Left ventricle myocardium superior (tissue), 1 donor: ENCODE results near the gene PANK4. TPM values are rescaled to one million over a fixed set of nuclear protein-coding genes. Genes with fewer than 3 reads are reported as not detected.
"Not testable (repeated sequence)": the region's sequence is repeated elsewhere in the genome, so short reads cannot be mapped to it uniquely, and the experiment has no call there.

ENCODE experiments used
- ATAC-seq: fragments of 200-7000 bp; cut with Tn5 transposase; one replicate; pipeline ENCODE4 v1.9.1; 2020; ENCODE audit warnings: mild to moderate bottlenecking, moderate library complexity
- DNase-seq: peaks from one replicate; pipeline ENCODE4 v3.0.0-alpha.2; 2020
- intact Hi-C: fragments of 100-400 bp; cut with micrococcal nuclease; formaldehyde crosslinking; loops from one replicate; pipeline ENCODE4 v1.11.0; 2022
- total RNA-seq: library from RNA; stranded (reverse); fragmentation: NEBNext Ultra II Directional; extraction: Animal tissue kit (Norgen Biotek cat#: 25700); gene quantifications from one replicate; pipeline ENCODE4 v1.2.1, GENCODE V29; 2021
- donor health status: DM: no; HTN: yes; CAD: no; lungs with severe emphysema.

PANK4 gene
- total RNA-seq, 1 donor from 2014 or later = 50.2 TPM

DNA sequence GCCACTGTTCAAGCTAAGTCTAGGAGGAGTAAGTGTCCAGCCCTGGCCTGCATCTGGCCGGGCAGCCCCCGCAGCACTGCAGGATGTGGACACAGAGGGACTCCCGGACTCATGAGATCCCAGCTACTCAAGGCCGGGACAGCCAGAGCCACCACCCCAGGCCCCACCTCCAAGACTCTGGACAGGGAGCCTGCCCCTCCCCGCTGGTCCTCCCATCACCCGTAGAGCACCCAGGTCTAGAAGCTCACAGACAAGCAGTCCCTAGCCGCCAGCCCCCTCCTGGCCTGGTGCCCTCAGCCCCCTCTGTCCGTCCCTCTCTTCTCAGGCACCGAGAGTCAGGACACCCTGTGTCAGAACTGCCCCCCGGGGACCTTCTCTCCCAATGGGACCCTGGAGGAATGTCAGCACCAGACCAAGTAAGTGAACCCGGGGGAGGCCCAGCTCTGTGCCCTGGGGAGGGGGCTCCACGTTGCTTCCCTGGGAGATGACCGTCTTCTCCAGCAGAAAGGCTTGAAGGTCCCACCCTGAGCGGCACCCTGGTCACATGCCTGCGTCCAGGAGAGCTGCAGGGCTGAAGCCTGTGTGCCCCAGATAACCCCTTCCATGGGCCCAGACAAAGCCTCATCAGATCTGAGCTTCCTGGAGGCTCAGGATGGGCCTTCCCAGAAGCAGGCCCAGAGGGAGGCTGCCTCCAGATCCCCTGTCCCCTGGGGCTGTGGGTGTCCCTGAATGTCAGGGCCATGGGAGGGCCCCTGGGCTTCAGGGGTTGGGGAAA is 34.1 kb upstream of the PANK4 start:
- intact Hi-C loops = no loop called here
- no peak for ATAC-seq

DNA sequence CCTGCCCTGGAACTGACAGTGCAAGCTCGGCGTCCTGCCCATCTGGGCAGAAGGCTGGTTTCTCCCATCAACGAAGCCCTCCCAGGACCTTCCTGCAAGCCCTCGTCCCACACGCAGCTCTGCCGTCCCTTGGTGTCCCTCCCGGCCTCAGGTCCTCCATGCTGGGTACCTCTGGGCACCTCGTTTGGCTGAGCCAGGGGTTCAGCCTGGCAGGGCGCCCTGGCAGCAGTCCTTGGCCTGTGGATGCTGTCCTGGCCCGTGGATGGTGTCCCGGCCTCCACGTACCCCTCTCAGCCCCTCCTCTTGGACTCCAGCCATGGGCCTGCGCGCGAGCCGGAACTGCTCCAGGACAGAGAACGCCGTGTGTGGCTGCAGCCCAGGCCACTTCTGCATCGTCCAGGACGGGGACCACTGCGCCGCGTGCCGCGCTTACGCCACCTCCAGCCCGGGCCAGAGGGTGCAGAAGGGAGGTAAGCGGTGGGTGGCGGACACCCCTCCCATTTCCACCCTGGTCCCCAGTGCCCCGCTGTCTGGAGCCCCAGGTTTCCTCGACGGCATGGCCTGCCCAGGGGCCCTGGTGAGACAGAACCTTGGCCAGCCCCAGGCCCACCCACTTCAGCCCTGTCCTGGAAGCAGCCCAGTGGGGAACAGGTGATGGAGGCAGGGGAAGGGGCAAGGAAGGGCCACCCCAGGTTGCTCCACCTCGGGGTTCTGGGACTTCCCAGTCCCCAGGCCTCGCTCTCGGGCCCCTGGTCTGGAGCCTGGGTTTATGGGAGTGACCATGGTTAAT is 33.3 kb upstream of the PANK4 start:
- DNase-seq (peak; percentile 34), ATAC-seq (no peak)
- intact Hi-C loops = no loop called here

More for the DNA sequence above, 34.1 kb upstream of the PANK4 start:
- DNase-seq = no peak

DNA sequence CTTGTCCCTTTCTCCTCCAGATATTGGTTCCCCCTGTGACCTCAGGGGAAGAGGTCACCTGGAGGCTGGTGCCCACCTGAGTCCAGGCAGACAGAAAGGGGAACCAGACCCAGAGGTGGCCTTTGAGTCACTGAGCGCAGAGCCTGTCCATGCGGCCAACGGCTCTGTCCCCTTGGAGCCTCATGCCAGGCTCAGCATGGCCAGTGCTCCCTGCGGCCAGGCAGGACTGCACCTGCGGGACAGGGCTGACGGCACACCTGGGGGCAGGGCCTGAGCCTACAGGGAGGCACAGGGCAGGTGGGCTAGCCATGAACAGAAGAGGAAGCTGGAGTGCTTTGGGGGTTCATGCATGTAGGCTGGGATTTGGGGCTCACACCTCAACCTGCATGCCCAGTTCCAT is 32.5 kb upstream of the PANK4 start:
- DNase-seq = no peak
- intact Hi-C loops = no loop called here
- no peak for ATAC-seq

DNA sequence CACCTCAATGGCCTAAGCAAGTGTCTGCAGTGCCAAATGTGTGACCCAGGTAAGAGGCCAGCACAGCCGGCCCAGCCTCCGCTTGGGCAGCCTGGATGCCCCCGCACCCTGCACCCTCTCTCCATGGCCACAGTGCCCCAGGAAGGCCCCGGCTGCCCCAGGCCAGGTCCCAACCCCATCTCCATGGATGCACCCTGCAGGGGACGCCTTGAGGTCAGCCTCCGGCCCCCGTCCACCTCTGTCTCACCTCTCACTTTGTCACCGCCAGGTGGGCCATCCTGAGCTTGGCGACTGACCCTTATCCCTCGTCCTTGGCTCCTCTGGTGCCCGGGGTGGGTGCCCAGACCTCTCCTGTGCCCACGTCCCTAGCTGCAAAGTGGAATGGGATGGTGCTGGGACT is 32.0 kb upstream of the PANK4 start:
- intact Hi-C loops = no loop called here
- ATAC-seq (no peak), DNase-seq (no peak)

DNA sequence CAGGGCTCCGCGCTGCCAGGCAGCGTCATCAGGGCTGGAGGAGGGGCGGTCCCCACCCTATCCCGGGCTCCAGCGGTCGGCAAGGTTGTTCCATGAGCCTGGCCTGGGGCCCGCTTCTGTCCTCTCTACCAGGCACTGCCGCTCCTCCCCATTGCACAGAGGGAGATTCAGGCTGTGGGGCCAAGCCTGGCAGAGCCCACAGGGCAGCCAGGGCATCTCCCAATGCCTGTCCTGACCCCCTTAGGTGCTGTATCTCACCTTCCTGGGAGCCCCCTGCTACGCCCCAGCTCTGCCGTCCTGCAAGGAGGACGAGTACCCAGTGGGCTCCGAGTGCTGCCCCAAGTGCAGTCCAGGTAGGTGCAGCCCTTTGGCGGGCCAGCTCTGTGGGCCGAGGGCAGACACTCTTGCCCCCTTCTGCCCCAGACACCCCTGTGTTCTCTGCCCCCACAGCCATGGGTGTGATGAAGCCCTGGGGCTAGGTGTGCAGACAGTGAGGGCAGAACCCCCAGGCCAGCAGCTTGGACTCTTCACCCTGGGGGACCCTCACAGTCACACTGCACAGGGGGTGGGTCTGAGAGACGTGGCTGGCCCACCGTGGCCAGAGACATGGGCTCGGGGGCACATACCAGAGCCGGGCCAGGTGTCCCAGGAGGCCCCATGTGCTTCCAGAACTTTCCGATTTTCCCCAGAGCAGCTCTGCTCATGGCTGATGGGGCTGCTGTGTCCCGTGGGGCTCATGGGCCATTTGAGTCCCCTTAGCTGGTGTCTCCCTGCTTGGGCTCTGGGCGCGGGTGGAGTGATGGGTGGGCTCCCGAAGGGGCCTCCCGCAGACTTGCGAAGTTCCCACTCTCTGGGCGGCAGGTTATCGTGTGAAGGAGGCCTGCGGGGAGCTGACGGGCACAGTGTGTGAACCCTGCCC is 31.3 kb upstream of the PANK4 start:
- ATAC-seq = no peak
- intact Hi-C loops = no loop called here
- peak; percentile 24 for DNase-seq

DNA sequence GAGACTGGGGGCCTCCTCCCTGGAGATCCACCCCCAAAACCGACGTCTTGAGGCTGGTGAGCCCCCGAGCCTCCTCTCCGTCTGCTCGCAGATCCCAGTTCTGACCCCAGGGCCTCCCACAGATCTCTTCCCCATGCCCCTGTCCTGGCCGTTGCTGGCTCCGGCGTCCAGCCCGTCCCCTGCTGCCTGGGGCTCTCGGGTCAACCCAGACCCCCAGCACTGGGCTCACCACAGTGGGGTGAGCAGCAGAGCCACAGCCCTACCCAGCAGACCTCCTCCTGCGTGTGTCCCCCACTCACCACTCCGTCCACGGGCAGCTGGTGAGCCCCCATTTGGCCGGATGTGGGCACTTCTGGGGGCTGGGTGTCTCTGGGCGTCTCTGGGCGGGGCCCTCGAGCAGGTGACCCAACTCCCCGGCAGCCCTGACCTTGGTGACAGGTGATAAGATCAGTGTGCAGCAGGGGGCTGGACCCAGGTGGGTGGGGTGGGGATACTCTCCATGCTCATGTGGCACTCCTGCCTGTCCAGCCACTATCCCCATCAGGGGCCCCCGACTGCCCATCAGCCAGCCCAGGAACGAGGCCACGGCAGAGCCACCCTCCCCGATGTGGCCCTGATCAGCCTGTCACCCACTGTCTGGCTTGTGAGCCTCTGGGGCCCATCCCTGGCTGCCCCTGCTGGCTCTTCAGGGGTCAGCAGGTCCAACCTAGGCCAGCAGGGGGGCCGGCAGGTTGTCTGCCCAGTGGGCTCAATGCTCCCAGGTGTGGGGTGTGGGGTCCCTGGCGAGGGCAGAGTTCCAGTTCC is 30.5 kb upstream of the PANK4 start:
- DNase-seq (peak; percentile 54), ATAC-seq (peak; percentile 10)
- intact Hi-C loops = no loop called here

DNA sequence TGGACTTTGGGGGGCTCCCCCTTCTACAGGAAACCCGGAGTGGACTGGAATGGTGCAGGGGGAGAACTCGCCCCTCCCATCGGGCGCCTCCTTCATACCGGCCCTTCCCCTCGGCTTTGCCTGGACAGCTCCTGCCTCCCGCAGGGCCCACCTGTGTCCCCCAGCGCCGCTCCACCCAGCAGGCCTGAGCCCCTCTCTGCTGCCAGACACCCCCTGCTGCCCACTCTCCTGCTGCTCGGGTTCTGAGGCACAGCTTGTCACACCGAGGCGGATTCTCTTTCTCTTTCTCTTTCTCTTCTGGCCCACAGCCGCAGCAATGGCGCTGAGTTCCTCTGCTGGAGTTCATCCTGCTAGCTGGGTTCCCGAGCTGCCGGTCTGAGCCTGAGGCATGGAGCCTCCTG is 29.9 kb upstream of the PANK4 start, which contains the start of gene TNFRSF14:
TSS of gene TNFRSF14 (plus strand) at position 95 of the 401 bp plus-strand sequence. CDS start at position 389, 294 bp downstream.
- ATAC-seq = peak; percentile 57
- DNase-seq = peak; percentile 63
- intact Hi-C loops = no loop called here

DNA sequence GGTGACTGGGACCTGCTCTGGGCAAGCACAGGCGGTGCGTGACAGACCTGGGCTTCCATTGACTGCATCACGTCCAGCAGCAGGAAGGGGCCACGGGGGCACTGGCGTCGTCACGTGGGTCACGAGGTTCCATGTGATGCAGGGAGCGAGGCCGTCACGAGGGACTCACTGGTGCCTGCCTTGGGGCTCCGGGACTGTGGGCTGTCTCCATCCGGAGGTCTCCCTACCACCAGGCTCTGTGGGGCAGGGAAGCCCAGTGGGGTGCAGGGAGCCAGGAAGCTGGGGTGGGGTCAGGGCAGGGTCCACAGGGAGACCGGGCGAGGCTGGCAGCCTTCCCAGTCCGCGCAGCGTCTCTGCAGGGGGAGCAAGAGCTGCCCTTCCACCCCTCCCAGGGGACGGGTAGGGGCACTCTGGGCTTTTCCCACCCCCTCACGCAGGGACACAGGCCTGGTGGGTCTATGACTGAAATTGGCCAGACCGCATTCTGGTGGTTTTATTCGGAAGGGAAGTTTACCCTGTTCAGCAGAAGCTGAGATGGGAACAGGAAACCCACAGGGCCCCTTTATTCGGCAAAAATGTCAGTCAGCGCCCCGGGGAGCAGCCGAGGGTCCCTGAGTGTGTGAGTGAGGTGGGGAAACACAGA is 29.4 kb upstream of the PANK4 start:
- ATAC-seq = peak; percentile 65
- intact Hi-C loops = no loop called here

DNA sequence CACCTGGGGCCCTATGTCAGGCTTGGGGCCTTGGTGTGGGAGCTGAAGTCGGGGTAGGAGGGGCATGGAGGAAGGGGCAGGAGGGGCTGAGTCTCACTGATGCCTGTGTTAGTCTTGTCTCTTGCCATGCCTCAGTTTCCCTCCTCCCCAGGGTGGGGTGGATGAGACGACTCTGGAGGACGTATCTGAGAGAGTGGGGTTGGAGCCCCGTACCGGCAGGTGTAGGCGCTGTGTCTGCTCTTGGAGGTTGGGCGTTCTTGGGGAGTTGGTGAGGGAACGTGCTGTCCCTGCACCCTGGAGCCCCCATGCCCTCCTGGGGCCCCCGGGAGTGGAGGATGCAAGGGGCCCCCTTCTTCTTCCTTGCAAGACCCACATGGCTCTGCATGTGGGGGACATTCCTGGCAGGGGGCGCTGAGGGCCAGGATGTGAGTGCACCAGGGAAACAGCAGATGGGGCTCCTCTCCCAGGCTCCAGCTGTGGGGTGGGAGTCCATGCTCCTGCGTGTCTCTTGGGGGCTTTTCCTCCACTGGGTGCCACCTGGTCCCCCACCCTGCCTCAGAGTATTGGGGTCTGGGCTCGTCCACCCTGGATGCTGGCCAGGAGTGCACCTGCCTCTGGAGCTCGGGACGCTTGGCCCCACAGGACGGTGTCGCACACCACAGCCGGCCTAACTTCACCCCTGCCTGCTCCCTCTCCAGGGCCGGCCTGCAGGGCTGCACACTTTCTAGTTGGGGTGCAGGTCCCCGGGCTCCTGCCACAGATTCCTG is 28.4 kb upstream of the PANK4 start:
- intact Hi-C loops = no loop called here
- ATAC-seq (peak; percentile 4), DNase-seq (peak; percentile 58)

More for the DNA sequence above, 29.4 kb upstream of the PANK4 start:
- DNase-seq = peak; percentile 84

DNA sequence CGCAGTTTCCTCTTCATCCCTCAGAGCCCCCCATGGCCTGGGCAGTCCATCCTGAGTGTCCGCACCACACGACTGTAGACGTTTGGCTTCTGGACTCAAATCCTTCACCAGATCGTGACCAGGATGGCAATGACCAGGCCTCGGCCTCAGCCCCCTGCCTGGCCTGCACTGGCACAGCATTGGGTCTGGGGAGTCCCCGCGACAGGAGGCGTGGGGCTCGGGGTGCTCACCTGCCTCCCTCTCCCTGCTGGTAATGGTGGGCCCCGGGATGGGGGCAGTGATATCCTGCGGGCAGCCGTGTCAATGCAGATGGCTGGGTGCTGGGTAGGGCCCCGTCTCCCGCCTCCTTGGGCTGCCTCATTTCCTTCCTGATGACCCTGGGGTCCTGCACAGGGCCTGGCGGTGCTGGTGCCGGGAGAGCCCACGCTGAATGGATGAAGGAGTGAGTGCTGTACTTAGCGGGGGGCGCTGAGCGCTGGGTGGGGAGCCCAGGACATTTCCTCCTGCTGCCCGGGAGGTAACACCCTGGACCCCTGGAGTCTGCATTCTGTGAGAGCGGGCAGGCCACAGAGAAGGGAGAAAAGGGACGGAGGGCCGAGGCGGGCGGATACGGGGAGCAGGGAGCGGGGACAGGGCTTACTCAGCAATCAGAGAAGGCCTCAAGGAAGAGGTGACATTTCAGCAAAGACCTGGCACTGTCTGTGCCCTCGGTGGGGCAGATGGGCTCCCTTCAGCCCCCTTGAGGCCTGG is 27.6 kb upstream of the PANK4 start:
- no peak for ATAC-seq
- intact Hi-C loops = no loop called here
- no peak for DNase-seq

DNA sequence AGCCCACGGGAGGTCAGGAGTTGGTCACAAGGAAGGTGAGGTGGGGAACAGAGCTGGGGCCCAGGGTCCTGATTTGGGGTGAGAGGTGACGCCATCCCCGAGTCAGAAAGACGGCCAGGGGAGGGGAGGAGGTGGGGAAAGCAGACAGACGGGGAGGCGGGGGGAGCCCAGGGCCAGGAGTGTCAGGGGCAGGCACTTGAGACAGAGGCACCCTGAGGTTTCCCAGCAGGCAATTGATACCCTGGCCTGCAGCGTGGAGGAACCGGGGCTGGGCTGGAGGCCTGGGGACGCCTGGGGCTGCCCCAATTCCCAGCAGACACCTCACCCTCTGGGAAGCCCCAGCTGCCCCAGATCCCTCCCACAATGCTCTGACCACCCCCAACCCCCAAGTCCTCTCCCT is 26.7 kb upstream of the PANK4 start:
- ATAC-seq, DNase-seq, intact Hi-C loops: not testable (repeated sequence)

DNA sequence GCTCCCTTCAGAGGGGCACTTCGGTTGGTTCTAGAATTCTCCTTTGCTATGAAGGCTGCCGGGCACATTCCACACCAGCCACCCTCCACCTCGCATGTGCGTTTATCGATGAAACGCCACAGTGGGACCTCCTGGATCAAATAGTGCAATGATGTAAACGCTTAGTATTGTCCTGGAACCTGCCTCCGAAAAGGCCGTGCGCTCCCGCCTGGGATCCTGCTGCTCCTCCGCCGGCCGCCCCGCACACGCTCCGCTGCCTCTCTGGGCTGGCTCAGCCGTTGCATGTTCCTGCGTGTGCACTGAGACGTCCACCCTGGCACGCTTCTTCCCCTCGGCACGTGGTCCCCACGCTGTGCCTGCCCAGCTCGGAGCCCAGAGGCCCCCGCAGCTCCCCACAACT is 25.8 kb upstream of the PANK4 start:
- intact Hi-C loops = no loop called here
- DNase-seq = no peak
- no peak for ATAC-seq

DNA sequence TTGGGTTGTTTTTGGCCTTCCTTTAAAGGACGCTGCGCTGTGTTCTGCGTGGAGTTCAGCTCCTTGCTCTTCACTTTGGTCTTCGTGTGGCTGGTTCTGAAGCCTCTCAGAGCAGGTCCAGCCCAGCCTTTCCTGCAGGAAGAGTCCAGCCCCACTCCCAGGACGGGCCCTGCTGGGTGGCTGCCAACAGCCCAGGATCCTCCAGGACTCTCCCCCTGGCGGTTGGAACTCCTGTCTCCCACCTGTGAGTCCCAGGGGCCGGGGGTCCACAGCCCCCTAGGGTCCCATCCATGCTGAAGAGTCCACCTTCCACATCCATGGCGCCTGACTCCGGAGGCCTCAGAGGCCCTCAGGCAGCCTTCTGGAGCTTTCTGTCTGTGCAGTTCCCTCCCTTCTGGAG is 25.1 kb upstream of the PANK4 start:
- DNase-seq = peak; percentile 69
- ATAC-seq, intact Hi-C loops: not testable (repeated sequence)

DNA sequence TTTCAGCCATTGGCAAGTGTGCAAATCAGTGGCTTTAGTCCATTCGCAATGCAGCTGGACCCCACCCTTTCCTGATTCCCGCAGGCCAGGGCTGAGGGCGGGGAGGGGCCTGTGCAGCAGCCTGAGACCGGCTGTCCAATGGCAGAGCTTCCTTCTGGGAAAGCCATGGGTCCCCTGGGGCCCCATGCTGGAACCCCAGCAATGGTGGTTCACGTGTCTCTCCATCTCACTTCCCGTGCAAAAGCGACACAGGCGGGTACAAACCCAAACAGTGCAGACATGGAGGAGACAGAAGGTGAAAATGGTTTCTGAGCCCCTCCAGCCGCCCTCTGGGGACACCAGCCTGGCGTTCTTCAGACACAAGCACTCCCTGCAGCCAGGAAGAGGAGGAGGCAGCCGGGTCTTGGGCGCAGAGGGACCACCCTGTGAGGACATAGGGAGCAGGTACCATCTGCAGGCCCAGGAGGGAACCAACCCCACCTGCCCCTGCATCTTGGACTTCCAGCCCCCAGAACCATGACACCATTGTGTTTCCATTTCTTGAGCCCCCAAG is 24.0 kb upstream of the PANK4 start:
- DNase-seq = peak; percentile 55
- ATAC-seq = peak; percentile 4
- intact Hi-C loops = not testable (repeated sequence)

DNA sequence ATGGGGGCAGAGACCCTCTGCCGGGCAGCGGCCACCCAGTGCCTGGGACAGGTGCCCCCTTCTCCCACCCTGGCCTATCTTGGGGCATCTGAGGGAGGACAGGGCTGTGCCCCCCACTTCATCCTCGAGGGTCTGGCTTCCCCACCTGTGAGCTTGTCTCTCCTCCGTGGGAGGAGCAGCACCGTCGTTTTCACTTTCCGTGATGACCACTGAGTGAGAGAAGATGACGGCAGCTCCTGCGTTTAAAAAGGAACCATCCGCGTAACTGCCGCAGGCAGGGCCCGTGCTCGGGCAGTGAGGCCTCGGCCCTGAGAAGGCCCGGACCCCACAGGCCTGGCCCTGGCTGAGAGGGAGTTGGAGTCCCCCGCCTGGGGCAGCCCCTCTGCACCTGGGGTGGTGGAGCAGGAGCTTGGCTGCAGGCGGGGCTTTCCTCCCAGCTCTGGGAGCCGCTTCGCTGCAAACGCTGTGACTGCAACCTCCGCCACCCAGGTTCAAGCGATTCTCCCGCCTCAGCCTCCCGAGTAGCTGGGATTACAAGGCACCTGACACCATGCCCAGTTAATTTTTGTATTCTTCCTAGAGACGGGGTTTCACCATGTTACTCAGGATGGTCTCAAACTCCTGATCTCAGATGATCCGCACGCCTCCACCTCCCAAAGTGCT is 23.1 kb upstream of the PANK4 start:
- intact Hi-C loops, ATAC-seq, DNase-seq: not testable (repeated sequence)

DNA sequence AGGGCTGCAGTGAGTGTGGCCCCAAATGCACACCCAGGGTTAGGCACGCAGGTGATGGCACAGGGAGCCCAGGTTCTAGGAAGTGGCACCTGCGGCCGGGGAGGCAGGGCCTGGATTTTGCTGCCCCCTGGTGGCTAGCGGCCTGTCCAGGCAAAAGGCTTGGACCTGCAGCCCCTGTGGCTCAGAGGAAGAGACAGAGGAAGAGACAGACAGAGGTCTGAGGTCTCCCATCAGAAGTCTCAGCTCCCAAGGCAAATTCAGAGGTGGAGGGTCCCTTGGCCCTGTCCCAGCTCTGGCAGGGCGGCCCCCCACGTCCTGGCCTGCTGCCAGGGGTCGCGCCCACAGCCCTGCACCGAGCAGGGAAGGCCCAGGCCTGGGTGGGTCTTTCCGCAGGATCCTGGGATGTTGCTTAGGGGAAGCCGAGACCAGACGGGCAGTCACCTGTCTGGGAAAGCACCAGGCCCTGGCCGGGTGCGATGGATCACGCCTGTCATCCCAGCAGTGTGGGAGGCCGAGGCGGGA is 21.7 kb upstream of the PANK4 start:
- ATAC-seq (peak; percentile 53), DNase-seq (peak; percentile 89)
- intact Hi-C loops = no loop called here
